ENCODE results near the gene SELENOI.
"Not testable (repeated sequence)": the region's sequence is repeated elsewhere in the genome, so short reads cannot be mapped to it uniquely, and the experiment has no call there.

SELENOI gene

GRCh38 chr2:26327291-26328272 is 18.4 kb upstream of the SELENOI start:
- no peak for DNase-seq

- not testable (repeated sequence) for DNase-seq
Measured at GRCh38 chr2:26329083-26329482, 16.9 kb upstream of the SELENOI start.

GRCh38 chr2:26330114-26330549 is 15.8 kb upstream of the SELENOI start:
- DNase-seq, result peak; percentile 47 to 79 (median 69)

- DNase-seq, result no peak
Measured at GRCh38 chr2:26330604-26331003, 15.3 kb upstream of the SELENOI start.

- DNase-seq, result not testable (repeated sequence)
Measured at GRCh38 chr2:26331321-26331720, 14.6 kb upstream of the SELENOI start.

- DNase-seq, result no peak
Measured at GRCh38 chr2:26333293-26333692, 12.7 kb upstream of the SELENOI start.

GRCh38 chr2:26335231-26335630 is 10.7 kb upstream of the SELENOI start:
- DNase-seq, result no peak

- no peak for DNase-seq
Measured at GRCh38 chr2:26336719-26337118, 9.2 kb upstream of the SELENOI start.

GRCh38 chr2:26337298-26337697 is 8.6 kb upstream of the SELENOI start:
- DNase-seq, result no peak

- no peak for DNase-seq
Measured at GRCh38 chr2:26340831-26341230, 5.1 kb upstream of the SELENOI start.

- DNase-seq, result peak in 1 of 6 experiments; percentile 23
Measured at GRCh38 chr2:26344581-26345282, 1.2 kb upstream of the SELENOI start.

GRCh38 chr2:26345283-26345544 is 729 bp upstream of the SELENOI start:
- no peak for DNase-seq

- peak; percentile 54 to 77 (median 70) for DNase-seq
Measured at GRCh38 chr2:26346454-26347053, 611 bp downstream of the SELENOI start, which contains the start of gene ADGRF3. Gene ADGRF3 (minus strand): TSS chr2:26346789. CDS start chr2:26346234, 555 bp downstream.

GRCh38 chr2:26347286-26347865 is 1.4 kb downstream of the SELENOI start:
- DNase-seq, result no peak

GRCh38 chr2:26349690-26350089 is 3.7 kb downstream of the SELENOI start:
- no peak for DNase-seq

GRCh38 chr2:26351375-26352090 is 5.6 kb downstream of the SELENOI start:
- DNase-seq, result no peak

- DNase-seq, result no peak
Measured at GRCh38 chr2:26352892-26353291, 6.9 kb downstream of the SELENOI start.

- DNase-seq, result not testable (repeated sequence)
Measured at GRCh38 chr2:26354469-26354868, 8.5 kb downstream of the SELENOI start.

- DNase-seq, result no peak
Measured at GRCh38 chr2:26355038-26355995, 9.4 kb downstream of the SELENOI start.

GRCh38 chr2:26356111-26356510 is 10.2 kb downstream of the SELENOI start:
- DNase-seq, result no peak

GRCh38 chr2:26356771-26357170 is 10.8 kb downstream of the SELENOI start:
- DNase-seq, result no peak

Data from stimulated activated naive CD4-positive, alpha-beta T cell (primary cell).